CD14-positive monocyte (primary cell): Measurements from ENCODE around the gene OXNAD1. TPM values are rescaled to one million over a fixed set of nuclear protein-coding genes. Genes with fewer than 3 reads are reported as not detected.

Experiments used
- DNase-seq, 3 donors: peaks; one replicate each; pipeline ENCODE4 v3.0.0-alpha.2; 2011 to 2022
- H2AFZ ChIP-seq: 2 replicates; pipeline ENCODE4 v1.6.0; 2012; ENCODE audit warnings: mild to moderate bottlenecking, low read depth, low read length, inconsistent platforms; ENCODE audit not compliant: insufficient read depth, poor library complexity, severe bottlenecking
- H3K27ac ChIP-seq, 2 donors: 1 replicate in 1 of 2; 2 replicates in 1 of 2; pipeline ENCODE4 v1.5.1; 2012 to 2013; ENCODE audit warnings: low read length in 2 of 2, control low read depth in 1 of 2, inconsistent platforms in 1 of 2, low read depth in 1 of 2, mild to moderate bottlenecking in 1 of 2
- H3K27me3 ChIP-seq, 2 donors: one replicate each; pipeline versions ENCODE4 v1.6.0 to v1.6.1; 2011 to 2013; ENCODE audit warnings: low read length in 2 of 2; ENCODE audit not compliant: control insufficient read depth in 2 of 2, insufficient read depth in 2 of 2
- H3K36me3 ChIP-seq, 2 donors: replicated peaks in 1 of 2; 1 replicate in 1 of 2; 2 replicates in 1 of 2; pipeline versions ENCODE4 v1.5.1 to v1.6.1; 2012 to 2013; ENCODE audit warnings: low read length in 2 of 2, control low read depth in 1 of 2, inconsistent platforms in 1 of 2, mild to moderate bottlenecking in 1 of 2; ENCODE audit not compliant: insufficient read depth in 2 of 2, control insufficient read depth in 1 of 2
- H3K4me1 ChIP-seq, 2 donors: 1 replicate in 1 of 2; 2 replicates in 1 of 2; pipeline versions ENCODE4 v1.5.1 to v1.6.1; 2012 to 2013; ENCODE audit warnings: low read length in 2 of 2, control low read depth in 1 of 2, inconsistent platforms in 1 of 2, mild to moderate bottlenecking in 1 of 2, moderate library complexity in 1 of 2; ENCODE audit not compliant: insufficient read depth in 2 of 2, control insufficient read depth in 1 of 2
- H3K4me2 ChIP-seq: replicated peaks from 2 replicates; pipeline ENCODE3; 2012; ENCODE audit warnings: low read length, moderate library complexity, mild to moderate bottlenecking; ENCODE audit not compliant: poor library complexity, severe bottlenecking; ENCODE audit errors: extremely low read depth
- H3K4me3 ChIP-seq, 3 experiments: fragments of 200-600 bp in 1 of 3; sonication (generic) in 1 of 3; replicated peaks in 1 of 3; 1 replicate in 2 of 3; 2 replicates in 1 of 3; pipeline ENCODE4 v1.5.1; 2011 to 2013; ENCODE audit warnings: low read length in 3 of 3, mild to moderate bottlenecking in 3 of 3, control low read depth in 2 of 3, low read depth in 2 of 3, inconsistent platforms in 1 of 3, moderate library complexity in 1 of 3
- H3K79me2 ChIP-seq: 2 replicates; pipeline ENCODE4 v1.6.0; 2012; ENCODE audit warnings: mild to moderate bottlenecking, control low read depth, inconsistent platforms, low read length, moderate library complexity; ENCODE audit not compliant: insufficient read depth
- H3K9ac ChIP-seq: 2 replicates; pipeline ENCODE4 v1.6.0; 2017; ENCODE audit warnings: low read length, mild to moderate bottlenecking; ENCODE audit not compliant: insufficient read depth, poor library complexity, severe bottlenecking
- H3K9me3 ChIP-seq, 2 donors: replicated peaks in 1 of 2; 1 replicate in 1 of 2; 2 replicates in 1 of 2; pipeline versions ENCODE4 v1.5.1 to v1.6.1; 2012 to 2013; ENCODE audit warnings: low read length in 2 of 2, control low read depth in 1 of 2; ENCODE audit not compliant: control insufficient read depth in 1 of 2, insufficient read depth in 1 of 2
- H4K20me1 ChIP-seq: 2 replicates; pipeline ENCODE4 v1.6.0; 2012; ENCODE audit warnings: mild to moderate bottlenecking, low read length, control low read depth, moderate library complexity; ENCODE audit not compliant: insufficient read depth
- H3K27ac Mint-ChIP-seq, 7 donors: one replicate each; pipeline ENCODE4 v1.8.0; 2020; ENCODE audit warnings: mild to moderate bottlenecking in 7 of 7, mixed read lengths in 7 of 7, moderate library complexity in 6 of 7, inconsistent platforms in 2 of 7
- H3K27me3 Mint-ChIP-seq, 3 donors: one replicate each; pipeline ENCODE4 v1.8.0; 2021 to 2022; ENCODE audit warnings: low read depth in 3 of 3, mild to moderate bottlenecking in 3 of 3, mixed read lengths in 3 of 3, moderate library complexity in 3 of 3, inconsistent platforms in 1 of 3
- H3K36me3 Mint-ChIP-seq, 2 donors: one replicate each; pipeline ENCODE4 v1.8.0; 2020; ENCODE audit warnings: mixed read lengths in 2 of 2, inconsistent platforms in 1 of 2, mild to moderate bottlenecking in 1 of 2
- H3K4me1 Mint-ChIP-seq: one replicate; pipeline ENCODE4 v1.8.0; 2020; ENCODE audit warnings: mild to moderate bottlenecking, mixed read lengths
- H3K4me3 Mint-ChIP-seq, 2 donors: one replicate each; pipeline ENCODE4 v1.8.0; 2020; ENCODE audit warnings: mild to moderate bottlenecking in 2 of 2, mixed read lengths in 2 of 2, moderate library complexity in 1 of 2
- H3K9me3 Mint-ChIP-seq, 7 donors: one replicate each; pipeline ENCODE4 v1.8.0; 2020 to 2022; ENCODE audit warnings: mixed read lengths in 7 of 7, mild to moderate bottlenecking in 6 of 7, moderate library complexity in 6 of 7, inconsistent platforms in 2 of 7
- CTCF ChIP-seq: fragments of 200-600 bp; IDR thresholded peaks from one replicate; pipeline ENCODE4 v1.8.0; 2022; ENCODE audit warnings: antibody characterized with exemption, mild to moderate bottlenecking
- WGBS: methylation state at CpG from one replicate; pipeline ENCODE4 v1.1.5; 2013; ENCODE audit warnings: missing lambda C conversion rate; ENCODE audit not compliant: insufficient coverage; 5-methylcytosine and 5-hydroxymethylcytosine counted together
- intact Hi-C, 2 donors: fragments of 100-400 bp; cut with micrococcal nuclease; formaldehyde crosslinking; loops; one replicate each; pipeline versions ENCODE4 v1.15.0 to v1.15.1; 2023
- polyA plus RNA-seq, 3 donors: library from polyadenylated mRNA; depleted of rRNA in 1 of 3; unstranded in 2 of 3; stranded (reverse) in 1 of 3; fragments of 300-500 nt in 2 of 3; fragments of >200 nt in 1 of 3; fragmentation: Illumina TruSeq in 2 of 3; gene quantifications; 1 replicate in 2 of 3; 2 replicates in 1 of 3; pipeline ENCODE4 v1.2.3, GENCODE V29; 2012 to 2021

The OXNAD1 gene
- polyA plus RNA-seq, 3 donors, result 3.7 to 5.1 (median 4.4) TPM

- H3K27ac Mint-ChIP-seq, result peak overlapping the region in 4 of 7 donors; percentile 7 to 75 (median 44)
- peaks cover 69 to 75% of the 10 kb centered on the region in 2 donors for H3K36me3 Mint-ChIP-seq
- H3K4me1 Mint-ChIP-seq, result peaks cover 13% of the 10 kb centered on the region
These were observed 57.2 kb downstream of the OXNAD1 start for GRCh38 chr3:16322189-16322588.

GRCh38 chr3:16323737-16324136, 58.7 kb downstream of the OXNAD1 start:
- Histone ChIP-seq H3K36me3 (peaks cover 69 to 92% of the 10 kb centered on the region in 2 donors), H4K20me1 (no peaks in the 10 kb centered on the region), H3K9me3 (no peaks in the 10 kb centered on the region), H3K4me1 (no peaks in the 10 kb centered on the region), H2AFZ (no peak overlapping the region), H3K27ac (no peak overlapping the region), H3K27me3 (no peaks in the 10 kb centered on the region), H3K4me3 (no peak overlapping the region), H3K9ac (no peak overlapping the region), H3K4me2 (no peak overlapping the region), H3K79me2 (no peaks in the 10 kb centered on the region)
- Mint-ChIP-seq H3K27ac (peak overlapping the region in 4 of 7 donors; percentile 8 to 50 (median 26)), H3K27me3 (peaks cover 0 to 4% (median 0%) of the 10 kb centered on the region in 3 donors), H3K4me3 (no peak overlapping the region), H3K9me3 (no peaks in the 10 kb centered on the region), H3K36me3 (peaks cover 64 to 73% of the 10 kb centered on the region in 2 donors), H3K4me1 (peaks cover 2% of the 10 kb centered on the region)
- DNase-seq, result no peak
- intact Hi-C loops, result no loop called here
- 100% methylated on average over 1 of the region's 4 CpGs for WGBS
- TF ChIP-seq CTCF, result no peak

More at GRCh38 chr3:16322189-16322588, 57.2 kb downstream of the OXNAD1 start:
- no peaks in the 10 kb centered on the region for H3K9me3 ChIP-seq
- no peak overlapping the region for H2AFZ ChIP-seq
- no peak overlapping the region for H3K4me2 ChIP-seq
- Mint-ChIP-seq H3K4me3 (no peak overlapping the region), H3K27me3 (no peaks in the 10 kb centered on the region), H3K9me3 (no peaks in the 10 kb centered on the region)
- WGBS, result 94% methylated on average over 4 of the region's 5 CpGs
- H3K79me2 ChIP-seq, result no peaks in the 10 kb centered on the region
- peak overlapping the region in 1 of 2 donors; percentile 31 for H3K27ac ChIP-seq
- no peak for DNase-seq
- no peaks in the 10 kb centered on the region for H4K20me1 ChIP-seq
- intact Hi-C loops, result no loop called here
- H3K4me1 ChIP-seq, result peaks cover 0 to 2% of the 10 kb centered on the region in 2 donors
- no peak overlapping the region for H3K9ac ChIP-seq
- no peak for TF ChIP-seq CTCF
- H3K36me3 ChIP-seq, result peaks cover 66 to 89% of the 10 kb centered on the region in 2 donors
- H3K27me3 ChIP-seq, result no peaks in the 10 kb centered on the region
- no peak overlapping the region for H3K4me3 ChIP-seq
